SK-N-SH treated with all-trans-retinoic acid at 6 μM for 48 hours (cell line): ENCODE measurements around the gene RBM10.

Experiments
- ATAC-seq: fragments of 200-7000 bp; cut with Tn5 transposase; 3 replicates; pipeline ENCODE4 v1.9.1; 2020; ENCODE audit warnings: mild to moderate bottlenecking, moderate library complexity
- ARNTL ChIP-seq: fragments of 450-650 bp; formaldehyde crosslinking; IDR thresholded peaks from 2 replicates; pipeline ENCODE4 v1.5.0; 2020; ENCODE audit warnings: low read depth, mild to moderate bottlenecking, moderate library complexity, borderline replicate concordance
- BACH2 ChIP-seq: fragments of 250-450 bp; sonication (Bioruptor Pico); IDR thresholded peaks from 2 replicates; pipeline ENCODE4 v1.9.0; 2021; ENCODE audit warnings: mild to moderate bottlenecking, borderline replicate concordance
- ESRRG ChIP-seq: fragments of 250-450 bp; sonication (Bioruptor Pico); IDR thresholded peaks from 2 replicates; pipeline ENCODE4 v1.6.1; 2021; ENCODE audit warnings: mild to moderate bottlenecking
- GLIS3 ChIP-seq: fragments of 250-450 bp; sonication (Bioruptor Pico); IDR thresholded peaks from 2 replicates; pipeline ENCODE4 v1.5.0; 2020; ENCODE audit warnings: mild to moderate bottlenecking, moderate library complexity
- ISL1 ChIP-seq: fragments of 250-450 bp; sonication (Bioruptor Pico); IDR thresholded peaks from 2 replicates; pipeline ENCODE4 v2.1.2; 2022; ENCODE audit warnings: mild to moderate bottlenecking, moderate library complexity
- OSR1 ChIP-seq: fragments of 250-450 bp; sonication (Bioruptor Pico); IDR thresholded peaks from 2 replicates; pipeline ENCODE4 v1.8.0; 2022; ENCODE audit warnings: moderate library complexity, mild to moderate bottlenecking, inconsistent platforms
- PPARA ChIP-seq: fragments of 250-450 bp; sonication (Bioruptor Pico); IDR thresholded peaks from 2 replicates; pipeline ENCODE4 v1.5.0; 2020; ENCODE audit warnings: mild to moderate bottlenecking, borderline replicate concordance
- SNAI2 ChIP-seq: fragments of 250-450 bp; sonication (Bioruptor Pico); IDR thresholded peaks from 2 replicates; pipeline ENCODE4 v1.5.0; 2020; ENCODE audit warnings: mild to moderate bottlenecking, moderate library complexity
- TCF4 ChIP-seq: fragments of 250-450 bp; sonication (Bioruptor Pico); IDR thresholded peaks from 2 replicates; pipeline ENCODE4 v1.8.0; 2021; ENCODE audit warnings: mild to moderate bottlenecking, moderate library complexity, borderline replicate concordance
- TOX ChIP-seq: fragments of 250-450 bp; sonication (Bioruptor Pico); IDR thresholded peaks from 2 replicates; pipeline ENCODE4 v1.8.0; 2021; ENCODE audit warnings: mild to moderate bottlenecking, moderate library complexity, borderline replicate concordance
- ZC3H10 ChIP-seq: fragments of 250-450 bp; sonication (Bioruptor Pico); IDR thresholded peaks from 2 replicates; pipeline ENCODE4 v1.5.1; 2021; ENCODE audit warnings: mild to moderate bottlenecking, moderate library complexity
- ZFP3 ChIP-seq: fragments of 250-450 bp; sonication (Bioruptor Pico); IDR thresholded peaks from 2 replicates; pipeline ENCODE4 v1.5.0; 2020; ENCODE audit warnings: mild to moderate bottlenecking, moderate library complexity
- ZFP30 ChIP-seq: fragments of 450-650 bp; formaldehyde crosslinking; IDR thresholded peaks from 2 replicates; pipeline ENCODE4 v1.5.0; 2022; ENCODE audit warnings: mild to moderate bottlenecking, moderate library complexity
- ZNF565 ChIP-seq: fragments of 450-650 bp; formaldehyde crosslinking; conservative IDR thresholded peaks from 2 replicates; pipeline ENCODE4 v1.5.0; 2020; ENCODE audit warnings: low read depth, mild to moderate bottlenecking, moderate library complexity
- ZNF8 ChIP-seq: fragments of 450-650 bp; formaldehyde crosslinking; IDR thresholded peaks from 2 replicates; pipeline ENCODE4 v1.5.0; 2020; ENCODE audit warnings: mild to moderate bottlenecking, moderate library complexity
- TF ChIP-seq, protein P1 (sequence below): fragments of 250-450 bp; sonication (Bioruptor Pico); IDR thresholded peaks from 2 replicates; pipeline ENCODE4 v1.5.0; 2020; ENCODE audit warnings: mild to moderate bottlenecking, moderate library complexity
- TF ChIP-seq, protein P2 (sequence below): fragments of 250-450 bp; sonication (Bioruptor Pico); IDR thresholded peaks from 2 replicates; pipeline ENCODE4 v1.8.0; 2020; ENCODE audit warnings: mild to moderate bottlenecking, moderate library complexity, borderline replicate concordance
- TF ChIP-seq, protein P3 (sequence below): fragments of 250-450 bp; sonication (Bioruptor Pico); IDR thresholded peaks from 2 replicates; pipeline ENCODE4 v1.8.0; 2021; ENCODE audit warnings: low read depth, mild to moderate bottlenecking, moderate library complexity, borderline replicate concordance
- TF ChIP-seq, protein P4 (sequence below): fragments of 250-450 bp; sonication (Bioruptor Pico); IDR thresholded peaks from 2 replicates; pipeline ENCODE4 v1.5.1; 2020; ENCODE audit warnings: low read depth, mild to moderate bottlenecking, moderate library complexity

The RBM10 gene

DNA sequence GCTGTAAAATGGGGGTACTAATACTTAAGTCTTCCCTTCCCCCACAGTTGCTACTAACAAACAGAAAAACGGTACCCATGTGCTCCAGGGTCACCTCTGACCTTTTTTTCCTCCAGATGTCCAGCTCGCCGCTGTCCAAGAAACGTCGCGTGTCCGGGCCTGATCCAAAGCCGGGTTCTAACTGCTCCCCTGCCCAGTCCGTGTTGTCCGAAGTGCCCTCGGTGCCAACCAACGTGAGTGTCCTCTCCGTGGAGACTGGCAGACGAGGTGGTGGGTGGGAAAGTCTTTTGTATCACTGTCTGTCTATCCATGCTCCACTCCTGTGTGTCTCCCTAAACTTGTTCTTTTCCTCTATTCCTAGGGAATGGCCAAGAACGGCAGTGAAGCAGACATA, 53.7 kb downstream of the RBM10 start:
- no peak for TF ChIP-seq ARNTL (CRISPR knock-in tag)
- no peak for TF ChIP-seq ZNF8
- TF ChIP-seq ISL1: no peak
- TF ChIP-seq TCF4 (CRISPR knock-in tag): no peak

DNA sequence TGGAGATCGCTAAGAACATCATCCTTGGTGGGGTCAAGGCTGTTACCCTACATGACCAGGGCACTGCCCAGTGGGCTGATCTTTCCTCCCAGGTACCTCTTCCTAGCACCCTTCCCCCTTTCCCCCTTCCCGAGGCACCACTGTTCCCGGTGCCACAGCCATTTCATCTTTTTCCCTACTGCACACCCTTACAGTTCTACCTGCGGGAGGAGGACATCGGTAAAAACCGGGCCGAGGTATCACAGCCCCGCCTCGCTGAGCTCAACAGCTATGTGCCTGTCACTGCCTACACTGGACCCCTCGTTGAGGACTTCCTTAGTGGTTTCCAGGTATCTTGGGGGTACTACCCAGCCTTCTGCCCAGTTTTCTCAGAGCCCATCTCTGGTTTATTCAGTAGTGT, 54.3 kb downstream of the RBM10 start:
- no peak for ATAC-seq

More for the DNA sequence above, 53.7 kb downstream of the RBM10 start:
- ATAC-seq: no peak

DNA sequence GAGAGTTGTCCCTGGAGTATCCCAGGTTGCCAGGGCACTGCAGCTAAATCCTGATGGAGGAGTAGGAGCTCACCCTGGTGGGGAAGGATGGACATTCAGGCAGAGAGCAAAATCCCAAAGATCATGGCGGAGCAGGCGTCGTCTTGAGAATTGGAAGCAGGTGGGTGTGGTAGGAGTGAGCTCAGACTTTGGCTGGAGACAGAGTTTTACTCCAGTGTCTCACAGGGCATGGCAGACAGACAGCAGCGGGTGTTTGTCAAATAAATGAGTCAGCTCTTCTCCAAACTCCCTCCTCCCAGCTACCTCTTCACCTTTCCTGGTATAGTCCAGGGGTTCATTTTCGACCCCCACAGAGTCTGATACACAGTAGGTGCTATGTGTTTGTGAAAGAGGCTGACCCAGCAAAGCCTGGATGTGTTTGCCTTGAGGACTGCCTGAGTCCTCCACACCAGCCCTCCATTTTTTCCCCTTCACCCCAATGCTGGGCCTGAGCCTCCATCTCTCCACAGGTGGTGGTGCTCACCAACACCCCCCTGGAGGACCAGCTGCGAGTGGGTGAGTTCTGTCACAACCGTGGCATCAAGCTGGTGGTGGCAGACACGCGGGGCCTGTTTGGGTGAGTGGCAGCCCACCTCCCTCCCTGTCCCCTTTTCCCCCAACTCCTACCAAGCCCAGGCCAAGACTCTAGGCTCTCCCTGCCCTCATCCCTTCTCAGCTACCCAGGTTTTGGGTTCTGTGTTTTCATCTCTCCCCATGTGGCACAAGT, 55.5 kb downstream of the RBM10 start:
- ATAC-seq: peak; percentile 37; the same call in 2 of the 3 replicates
- TF ChIP-seq SNAI2 (CRISPR knock-in tag) (no peak), ZNF565 (CRISPR knock-in tag) (no peak), GLIS3 (no peak), PPARA (CRISPR knock-in tag) (no peak), ISL1 (no peak), ZC3H10 (CRISPR knock-in tag) (no peak), ZFP3 (no peak), ARNTL (CRISPR knock-in tag) (no peak), OSR1 (CRISPR knock-in tag) (no peak), ESRRG (CRISPR knock-in tag) (no peak), ZNF8 (no peak)
- TF ChIP-seq, protein P1, sequence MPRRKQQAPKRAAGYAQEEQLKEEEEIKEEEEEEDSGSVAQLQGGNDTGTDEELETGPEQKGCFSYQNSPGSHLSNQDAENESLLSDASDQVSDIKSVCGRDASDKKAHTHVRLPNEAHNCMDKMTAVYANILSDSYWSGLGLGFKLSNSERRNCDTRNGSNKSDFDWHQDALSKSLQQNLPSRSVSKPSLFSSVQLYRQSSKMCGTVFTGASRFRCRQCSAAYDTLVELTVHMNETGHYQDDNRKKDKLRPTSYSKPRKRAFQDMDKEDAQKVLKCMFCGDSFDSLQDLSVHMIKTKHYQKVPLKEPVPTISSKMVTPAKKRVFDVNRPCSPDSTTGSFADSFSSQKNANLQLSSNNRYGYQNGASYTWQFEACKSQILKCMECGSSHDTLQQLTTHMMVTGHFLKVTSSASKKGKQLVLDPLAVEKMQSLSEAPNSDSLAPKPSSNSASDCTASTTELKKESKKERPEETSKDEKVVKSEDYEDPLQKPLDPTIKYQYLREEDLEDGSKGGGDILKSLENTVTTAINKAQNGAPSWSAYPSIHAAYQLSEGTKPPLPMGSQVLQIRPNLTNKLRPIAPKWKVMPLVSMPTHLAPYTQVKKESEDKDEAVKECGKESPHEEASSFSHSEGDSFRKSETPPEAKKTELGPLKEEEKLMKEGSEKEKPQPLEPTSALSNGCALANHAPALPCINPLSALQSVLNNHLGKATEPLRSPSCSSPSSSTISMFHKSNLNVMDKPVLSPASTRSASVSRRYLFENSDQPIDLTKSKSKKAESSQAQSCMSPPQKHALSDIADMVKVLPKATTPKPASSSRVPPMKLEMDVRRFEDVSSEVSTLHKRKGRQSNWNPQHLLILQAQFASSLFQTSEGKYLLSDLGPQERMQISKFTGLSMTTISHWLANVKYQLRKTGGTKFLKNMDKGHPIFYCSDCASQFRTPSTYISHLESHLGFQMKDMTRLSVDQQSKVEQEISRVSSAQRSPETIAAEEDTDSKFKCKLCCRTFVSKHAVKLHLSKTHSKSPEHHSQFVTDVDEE: no peak
- TF ChIP-seq, protein P2, sequence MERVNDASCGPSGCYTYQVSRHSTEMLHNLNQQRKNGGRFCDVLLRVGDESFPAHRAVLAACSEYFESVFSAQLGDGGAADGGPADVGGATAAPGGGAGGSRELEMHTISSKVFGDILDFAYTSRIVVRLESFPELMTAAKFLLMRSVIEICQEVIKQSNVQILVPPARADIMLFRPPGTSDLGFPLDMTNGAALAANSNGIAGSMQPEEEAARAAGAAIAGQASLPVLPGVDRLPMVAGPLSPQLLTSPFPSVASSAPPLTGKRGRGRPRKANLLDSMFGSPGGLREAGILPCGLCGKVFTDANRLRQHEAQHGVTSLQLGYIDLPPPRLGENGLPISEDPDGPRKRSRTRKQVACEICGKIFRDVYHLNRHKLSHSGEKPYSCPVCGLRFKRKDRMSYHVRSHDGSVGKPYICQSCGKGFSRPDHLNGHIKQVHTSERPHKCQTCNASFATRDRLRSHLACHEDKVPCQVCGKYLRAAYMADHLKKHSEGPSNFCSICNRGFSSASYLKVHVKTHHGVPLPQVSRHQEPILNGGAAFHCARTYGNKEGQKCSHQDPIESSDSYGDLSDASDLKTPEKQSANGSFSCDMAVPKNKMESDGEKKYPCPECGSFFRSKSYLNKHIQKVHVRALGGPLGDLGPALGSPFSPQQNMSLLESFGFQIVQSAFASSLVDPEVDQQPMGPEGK (CRISPR knock-in tag): no peak
- TF ChIP-seq, protein P3, sequence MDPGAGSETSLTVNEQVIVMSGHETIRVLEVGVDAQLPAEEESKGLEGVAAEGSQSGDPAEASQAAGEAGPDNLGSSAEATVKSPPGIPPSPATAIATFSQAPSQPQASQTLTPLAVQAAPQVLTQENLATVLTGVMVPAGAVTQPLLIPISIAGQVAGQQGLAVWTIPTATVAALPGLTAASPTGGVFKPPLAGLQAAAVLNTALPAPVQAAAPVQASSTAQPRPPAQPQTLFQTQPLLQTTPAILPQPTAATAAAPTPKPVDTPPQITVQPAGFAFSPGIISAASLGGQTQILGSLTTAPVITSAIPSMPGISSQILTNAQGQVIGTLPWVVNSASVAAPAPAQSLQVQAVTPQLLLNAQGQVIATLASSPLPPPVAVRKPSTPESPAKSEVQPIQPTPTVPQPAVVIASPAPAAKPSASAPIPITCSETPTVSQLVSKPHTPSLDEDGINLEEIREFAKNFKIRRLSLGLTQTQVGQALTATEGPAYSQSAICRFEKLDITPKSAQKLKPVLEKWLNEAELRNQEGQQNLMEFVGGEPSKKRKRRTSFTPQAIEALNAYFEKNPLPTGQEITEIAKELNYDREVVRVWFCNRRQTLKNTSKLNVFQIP: no peak
- TF ChIP-seq, protein P4, sequence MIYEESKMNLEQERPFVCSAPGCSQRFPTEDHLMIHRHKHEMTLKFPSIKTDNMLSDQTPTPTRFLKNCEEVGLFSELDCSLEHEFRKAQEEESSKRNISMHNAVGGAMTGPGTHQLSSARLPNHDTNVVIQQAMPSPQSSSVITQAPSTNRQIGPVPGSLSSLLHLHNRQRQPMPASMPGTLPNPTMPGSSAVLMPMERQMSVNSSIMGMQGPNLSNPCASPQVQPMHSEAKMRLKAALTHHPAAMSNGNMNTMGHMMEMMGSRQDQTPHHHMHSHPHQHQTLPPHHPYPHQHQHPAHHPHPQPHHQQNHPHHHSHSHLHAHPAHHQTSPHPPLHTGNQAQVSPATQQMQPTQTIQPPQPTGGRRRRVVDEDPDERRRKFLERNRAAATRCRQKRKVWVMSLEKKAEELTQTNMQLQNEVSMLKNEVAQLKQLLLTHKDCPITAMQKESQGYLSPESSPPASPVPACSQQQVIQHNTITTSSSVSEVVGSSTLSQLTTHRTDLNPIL (CRISPR knock-in tag): no peak

More for the DNA sequence above, 54.3 kb downstream of the RBM10 start:
- TF ChIP-seq ZNF565 (CRISPR knock-in tag) (no peak), PPARA (CRISPR knock-in tag) (no peak), ISL1 (no peak), TOX (no peak), ZFP30 (CRISPR knock-in tag) (no peak), BACH2 (CRISPR knock-in tag) (no peak), ZFP3 (no peak), GLIS3 (no peak)
- TF ChIP-seq, protein P1: no peak
- TF ChIP-seq, protein P3: no peak
- TF ChIP-seq, protein P4 (CRISPR knock-in tag): no peak
